ENCODE data around the gene CACNB4.

DNA sequence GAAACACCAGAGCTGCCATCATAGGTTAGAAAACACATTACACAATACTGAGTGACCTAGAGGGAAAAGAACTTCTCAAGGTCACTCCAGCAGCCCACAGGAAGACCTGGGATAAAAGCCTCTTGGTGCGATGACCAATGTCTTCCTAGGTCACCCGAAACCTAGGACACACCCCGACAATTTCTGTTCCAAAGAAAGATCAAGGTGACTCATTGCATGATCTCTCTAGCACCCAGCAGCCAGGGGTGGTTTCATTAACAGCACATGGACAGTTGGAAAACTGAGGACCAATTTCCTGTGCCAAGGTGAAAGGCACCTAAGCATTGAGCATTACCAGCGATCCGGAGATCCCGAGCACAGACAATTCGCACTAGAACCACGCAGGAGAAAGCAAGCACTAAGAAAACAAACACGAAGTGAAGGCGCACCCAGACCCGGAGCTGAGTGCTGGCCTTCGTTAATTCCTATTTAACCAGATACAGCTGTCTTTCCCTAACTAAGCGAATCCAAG, 1.5 kb downstream of the CACNB4 start:
- TF ChIP-seq EZH2 (IDR thresholded peaks at IDR 0.05; ENCODE audit: borderline replicate concordance, low read depth, low read length, poor library complexity, severe bottlenecking), result no peak
- TF ChIP-seq, protein P1, sequence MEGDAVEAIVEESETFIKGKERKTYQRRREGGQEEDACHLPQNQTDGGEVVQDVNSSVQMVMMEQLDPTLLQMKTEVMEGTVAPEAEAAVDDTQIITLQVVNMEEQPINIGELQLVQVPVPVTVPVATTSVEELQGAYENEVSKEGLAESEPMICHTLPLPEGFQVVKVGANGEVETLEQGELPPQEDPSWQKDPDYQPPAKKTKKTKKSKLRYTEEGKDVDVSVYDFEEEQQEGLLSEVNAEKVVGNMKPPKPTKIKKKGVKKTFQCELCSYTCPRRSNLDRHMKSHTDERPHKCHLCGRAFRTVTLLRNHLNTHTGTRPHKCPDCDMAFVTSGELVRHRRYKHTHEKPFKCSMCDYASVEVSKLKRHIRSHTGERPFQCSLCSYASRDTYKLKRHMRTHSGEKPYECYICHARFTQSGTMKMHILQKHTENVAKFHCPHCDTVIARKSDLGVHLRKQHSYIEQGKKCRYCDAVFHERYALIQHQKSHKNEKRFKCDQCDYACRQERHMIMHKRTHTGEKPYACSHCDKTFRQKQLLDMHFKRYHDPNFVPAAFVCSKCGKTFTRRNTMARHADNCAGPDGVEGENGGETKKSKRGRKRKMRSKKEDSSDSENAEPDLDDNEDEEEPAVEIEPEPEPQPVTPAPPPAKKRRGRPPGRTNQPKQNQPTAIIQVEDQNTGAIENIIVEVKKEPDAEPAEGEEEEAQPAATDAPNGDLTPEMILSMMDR (conservative IDR thresholded peaks at IDR 0.05; ENCODE audit: low read depth, low read length), result no peak

Measured in A673 (cell line).